Measurements from ENCODE around the gene CFAP77. TPM values are rescaled to one million over a fixed set of nuclear protein-coding genes. Genes with fewer than 3 reads are reported as not detected.

The CFAP77 gene
- total RNA-seq, 1 experiment from 2014 or later, result 0.11 TPM

GRCh38 chr9:132571806-132572600 is 162.0 kb downstream of the CFAP77 start:
- no peak overlapping the region for H3K4me2 ChIP-seq (ENCODE audit: low read length)
- DNase-seq (no peak), ATAC-seq (no peak)
- H3K4me1 ChIP-seq (ENCODE audit: insufficient read depth, low read length), result no peaks in the 10 kb centered on the region
- no peak overlapping the region for H3K27ac ChIP-seq (ENCODE audit: low read length)
- BruUV-seq (replicated peaks), result no TSS peak
- H3K4me3 ChIP-seq (ENCODE audit: low read length), result no peak overlapping the region
- POLR2A ChIA-PET (ENCODE audit: unreplicated experiment), result no interaction called here
- H4K20me1 ChIP-seq (ENCODE audit: low read length), result no peaks in the 10 kb centered on the region
- intact Hi-C loops (cut with micrococcal nuclease), result no loop called here
- H3K9ac ChIP-seq (ENCODE audit: low read length), result no peak overlapping the region
- no peaks in the 10 kb centered on the region for H3K9me2 ChIP-seq (replicated peaks; ENCODE audit: low read length)
- H3K9me3 ChIP-seq (ENCODE audit: low read length), result no peaks in the 10 kb centered on the region
- no peaks in the 10 kb centered on the region for H3K79me2 ChIP-seq (ENCODE audit: low read length)
- no peaks in the 10 kb centered on the region for H3K36me3 ChIP-seq (ENCODE audit: low read depth, low read length)
- no peak for TF ChIP-seq EZH2 (IDR thresholded peaks at IDR 0.05; ENCODE audit: low read length, unreplicated experiment)
- no peak for TF ChIP-seq EZH2phosphoT487 (IDR thresholded peaks at IDR 0.05; ENCODE audit: borderline replicate concordance, low read length)
- TF ChIP-seq CTCF (conservative IDR thresholded peaks at IDR 0.05; ENCODE audit: low read depth, low read length), result no peak
- no peaks in the 10 kb centered on the region for H3F3A ChIP-seq (ENCODE audit: low read length, unreplicated experiment)
- no peaks in the 10 kb centered on the region for H3K27me3 ChIP-seq (ENCODE audit: low read length)
- no peak overlapping the region for H2AFZ ChIP-seq (ENCODE audit: low read length)
- CTCF ChIA-PET, result no interaction called here

- Histone ChIP-seq H3K27me3 (ENCODE audit: low read length) (no peaks in the 10 kb centered on the region), H3K9me2 (replicated peaks; ENCODE audit: low read length) (no peaks in the 10 kb centered on the region), H2AFZ (ENCODE audit: low read length) (no peak overlapping the region), H3K9ac (ENCODE audit: low read length) (no peak overlapping the region), H3F3A (ENCODE audit: low read length, unreplicated experiment) (no peaks in the 10 kb centered on the region), H3K4me1 (ENCODE audit: insufficient read depth, low read length) (no peaks in the 10 kb centered on the region), H3K9me3 (ENCODE audit: low read length) (no peaks in the 10 kb centered on the region), H3K4me2 (ENCODE audit: low read length) (no peak overlapping the region), H3K4me3 (ENCODE audit: low read length) (no peak overlapping the region), H3K79me2 (ENCODE audit: low read length) (no peaks in the 10 kb centered on the region), H3K27ac (ENCODE audit: low read length) (no peak overlapping the region), H3K36me3 (ENCODE audit: low read depth, low read length) (no peaks in the 10 kb centered on the region), H4K20me1 (ENCODE audit: low read length) (no peaks in the 10 kb centered on the region)
- TF ChIP-seq CTCF (conservative IDR thresholded peaks at IDR 0.05; ENCODE audit: low read depth, low read length) (no peak), EZH2phosphoT487 (IDR thresholded peaks at IDR 0.05; ENCODE audit: borderline replicate concordance, low read length) (no peak), EZH2 (IDR thresholded peaks at IDR 0.05; ENCODE audit: low read length, unreplicated experiment) (no peak)
- intact Hi-C loops (cut with micrococcal nuclease), result no loop called here
- ChIA-PET CTCF (interaction anchor here (0.6 kb wide), 1 partner anchor 62 kb away, joined by 3 read pairs; no protein-coding TSS in a partner anchor), POLR2A (ENCODE audit: unreplicated experiment) (no interaction called here)
- ATAC-seq, result no peak
- no TSS peak for BruUV-seq (replicated peaks)
- DNase-seq, result peak; percentile 1
Observed at GRCh38 chr9:132572921-132573320, 162.9 kb downstream of the CFAP77 start.

DNA sequence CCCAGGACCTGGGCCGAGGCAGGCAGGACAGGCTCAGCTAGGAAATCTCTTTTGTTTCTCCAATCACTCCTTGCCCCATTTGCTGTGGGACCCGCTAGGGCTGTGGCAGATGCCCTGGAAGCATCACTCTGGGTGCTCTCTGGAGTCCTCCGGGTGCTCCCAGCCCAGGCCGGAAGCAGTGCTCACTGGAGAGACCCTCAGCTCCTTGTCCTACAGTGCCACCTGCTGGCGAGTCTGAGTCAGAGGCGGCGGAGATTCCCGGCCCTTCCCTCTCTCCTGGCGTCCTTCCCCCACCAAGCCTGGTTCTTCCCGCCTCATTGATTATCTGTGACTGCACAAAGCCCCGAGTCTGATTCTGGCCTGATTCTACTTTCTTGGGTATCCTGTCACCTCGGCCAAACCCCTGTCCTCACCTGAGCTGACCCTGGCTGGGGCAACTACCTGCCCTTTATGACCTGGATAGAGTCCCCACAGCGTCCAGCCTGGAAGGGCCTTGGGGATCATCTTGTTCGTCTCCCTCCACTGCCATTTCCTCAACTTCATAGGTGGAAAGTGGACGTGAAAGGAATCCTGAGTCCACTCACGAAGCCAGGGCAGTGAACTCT is 165.1 kb downstream of the CFAP77 start:
- ChIA-PET CTCF (interaction anchor here (0.6 to 0.8 kb wide), 3 partner anchors 10 to 165 kb away, joined by 3 to 8 read pairs (median 3); partner anchors contain the start of gene CFAP77), POLR2A (ENCODE audit: unreplicated experiment) (no interaction called here)
- H3K4me1 ChIP-seq (ENCODE audit: insufficient read depth, low read length), result no peaks in the 10 kb centered on the region
- H3K36me3 ChIP-seq (ENCODE audit: low read depth, low read length), result no peaks in the 10 kb centered on the region
- peak; percentile 82 for ATAC-seq
- no peak overlapping the region for H2AFZ ChIP-seq (ENCODE audit: low read length)
- intact Hi-C loops (cut with micrococcal nuclease), result loop anchor here (1.0 kb wide), 2 partner anchors 68 to 164 kb away; no protein-coding TSS in a partner anchor
- H4K20me1 ChIP-seq (ENCODE audit: low read length), result no peaks in the 10 kb centered on the region
- no peaks in the 10 kb centered on the region for H3K79me2 ChIP-seq (ENCODE audit: low read length)
- H3K27ac ChIP-seq (ENCODE audit: low read length), result no peak overlapping the region
- no TSS peak for BruUV-seq (replicated peaks)
- H3K4me3 ChIP-seq (ENCODE audit: low read length), result no peak overlapping the region
- H3K9ac ChIP-seq (ENCODE audit: low read length), result no peak overlapping the region
- no peaks in the 10 kb centered on the region for H3K27me3 ChIP-seq (ENCODE audit: low read length)
- peak; percentile 72 for DNase-seq
- no peaks in the 10 kb centered on the region for H3F3A ChIP-seq (ENCODE audit: low read length, unreplicated experiment)
- TF ChIP-seq EZH2phosphoT487 (IDR thresholded peaks at IDR 0.05; ENCODE audit: borderline replicate concordance, low read length) (no peak), CTCF (conservative IDR thresholded peaks at IDR 0.05; ENCODE audit: low read depth, low read length) (peak; percentile 78), EZH2 (IDR thresholded peaks at IDR 0.05; ENCODE audit: low read length, unreplicated experiment) (no peak)
- H3K9me2 ChIP-seq (replicated peaks; ENCODE audit: low read length), result no peaks in the 10 kb centered on the region
- no peak overlapping the region for H3K4me2 ChIP-seq (ENCODE audit: low read length)
- H3K9me3 ChIP-seq (ENCODE audit: low read length), result no peaks in the 10 kb centered on the region

All from PC-3 (cell line).